PFSK-1 (cell line): ENCODE results near the gene PTCHD1.

Experiments used
- FOXP2 ChIP-seq: optimal IDR thresholded peaks from 2 replicates; pipeline ENCODE3; 2011; ENCODE audit warnings: borderline replicate concordance, control low read depth, inconsistent platforms; ENCODE audit not compliant: insufficient read depth; ENCODE audit errors: extremely low read length, extremely low read depth
- POLR2AphosphoS5 ChIP-seq: IDR thresholded peaks from 2 replicates; pipeline ENCODE4 v1.6.1; 2012; ENCODE audit warnings: low read depth, mild to moderate bottlenecking, control low read depth, low read length, moderate library complexity
- SIN3A ChIP-seq: IDR thresholded peaks from 2 replicates; pipeline ENCODE4 v1.6.1; 2012; ENCODE audit warnings: mild to moderate bottlenecking, low read length, moderate library complexity, borderline replicate concordance; ENCODE audit not compliant: insufficient read depth
- TAF1 ChIP-seq: IDR thresholded peaks from 2 replicates; pipeline ENCODE4 v1.6.1; 2012; ENCODE audit warnings: low read length, control low read depth, borderline replicate concordance; ENCODE audit not compliant: insufficient read depth
- TF ChIP-seq, protein P1 (sequence below), 2 experiments: IDR thresholded peaks; 2 replicates each; pipeline versions ENCODE4 v1.6.1 to v1.8.0; 2011 to 2012; ENCODE audit warnings: low read depth in 2 of 2, low read length in 2 of 2, control low read depth in 1 of 2, inconsistent platforms in 1 of 2, mild to moderate bottlenecking in 1 of 2, moderate library complexity in 1 of 2; ENCODE audit not compliant: insufficient read depth in 1 of 2

Gene PTCHD1

DNA sequence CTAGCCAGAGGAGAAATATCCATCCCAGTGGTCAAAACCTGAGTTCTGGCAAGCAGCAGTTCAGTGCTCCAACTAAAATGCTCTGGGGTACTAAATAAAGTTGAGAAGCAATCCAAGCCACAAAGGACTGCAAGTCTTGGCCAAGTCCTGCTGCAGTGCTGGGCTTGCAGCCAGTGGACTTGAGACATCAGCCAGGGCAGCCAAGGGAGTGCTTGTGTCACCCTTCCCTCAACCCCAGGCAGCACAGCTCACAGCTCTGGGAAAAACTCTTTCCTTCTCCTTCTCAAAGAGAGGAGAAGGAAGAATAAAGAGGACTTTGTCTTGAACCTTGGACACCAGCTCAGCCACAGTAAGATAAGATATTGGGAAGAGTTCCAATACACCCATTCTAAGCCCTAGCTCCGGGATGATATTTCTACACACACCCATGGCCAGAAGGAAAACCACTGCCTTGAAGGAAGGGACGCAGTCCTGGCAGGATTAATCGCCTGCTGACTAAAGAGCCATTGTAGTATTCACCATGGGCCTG, 99.8 kb downstream of the PTCHD1 start:
- TF ChIP-seq TAF1: no peak
- no peak for TF ChIP-seq SIN3A
- TF ChIP-seq FOXP2: no peak
- no peak for TF ChIP-seq POLR2AphosphoS5
- TF ChIP-seq, protein P1, sequence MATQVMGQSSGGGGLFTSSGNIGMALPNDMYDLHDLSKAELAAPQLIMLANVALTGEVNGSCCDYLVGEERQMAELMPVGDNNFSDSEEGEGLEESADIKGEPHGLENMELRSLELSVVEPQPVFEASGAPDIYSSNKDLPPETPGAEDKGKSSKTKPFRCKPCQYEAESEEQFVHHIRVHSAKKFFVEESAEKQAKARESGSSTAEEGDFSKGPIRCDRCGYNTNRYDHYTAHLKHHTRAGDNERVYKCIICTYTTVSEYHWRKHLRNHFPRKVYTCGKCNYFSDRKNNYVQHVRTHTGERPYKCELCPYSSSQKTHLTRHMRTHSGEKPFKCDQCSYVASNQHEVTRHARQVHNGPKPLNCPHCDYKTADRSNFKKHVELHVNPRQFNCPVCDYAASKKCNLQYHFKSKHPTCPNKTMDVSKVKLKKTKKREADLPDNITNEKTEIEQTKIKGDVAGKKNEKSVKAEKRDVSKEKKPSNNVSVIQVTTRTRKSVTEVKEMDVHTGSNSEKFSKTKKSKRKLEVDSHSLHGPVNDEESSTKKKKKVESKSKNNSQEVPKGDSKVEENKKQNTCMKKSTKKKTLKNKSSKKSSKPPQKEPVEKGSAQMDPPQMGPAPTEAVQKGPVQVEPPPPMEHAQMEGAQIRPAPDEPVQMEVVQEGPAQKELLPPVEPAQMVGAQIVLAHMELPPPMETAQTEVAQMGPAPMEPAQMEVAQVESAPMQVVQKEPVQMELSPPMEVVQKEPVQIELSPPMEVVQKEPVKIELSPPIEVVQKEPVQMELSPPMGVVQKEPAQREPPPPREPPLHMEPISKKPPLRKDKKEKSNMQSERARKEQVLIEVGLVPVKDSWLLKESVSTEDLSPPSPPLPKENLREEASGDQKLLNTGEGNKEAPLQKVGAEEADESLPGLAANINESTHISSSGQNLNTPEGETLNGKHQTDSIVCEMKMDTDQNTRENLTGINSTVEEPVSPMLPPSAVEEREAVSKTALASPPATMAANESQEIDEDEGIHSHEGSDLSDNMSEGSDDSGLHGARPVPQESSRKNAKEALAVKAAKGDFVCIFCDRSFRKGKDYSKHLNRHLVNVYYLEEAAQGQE (IDR thresholded peaks at IDR 0.05; ENCODE audit: insufficient read depth in 1 of 2, low read depth in 2 of 2, low read length in 2 of 2): no peak

DNA sequence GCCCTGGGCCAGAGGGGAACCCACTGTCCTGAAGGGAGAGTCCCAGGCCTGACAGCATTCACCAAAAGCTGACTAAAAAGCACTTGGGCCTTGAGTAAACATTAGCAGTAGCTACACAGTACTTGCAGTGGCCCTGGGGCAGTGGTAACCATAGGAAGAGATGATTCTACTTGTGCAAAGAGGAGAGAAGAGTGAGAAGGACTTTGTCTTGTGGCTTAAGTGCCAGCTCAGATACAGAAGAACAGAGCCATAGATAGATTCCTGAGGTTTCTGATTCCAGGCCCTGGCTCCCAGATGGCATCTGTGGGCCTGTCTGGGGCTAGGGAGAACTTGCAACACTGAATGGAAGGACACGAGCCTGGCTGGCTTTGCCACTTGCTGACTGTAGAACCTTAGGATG, 100.5 kb downstream of the PTCHD1 start:
- TF ChIP-seq TAF1 (no peak), POLR2AphosphoS5 (no peak), SIN3A (no peak), FOXP2 (no peak)
- TF ChIP-seq, protein P1 (IDR thresholded peaks at IDR 0.05; ENCODE audit: insufficient read depth in 1 of 2, low read depth in 2 of 2, low read length in 2 of 2): no peak

DNA sequence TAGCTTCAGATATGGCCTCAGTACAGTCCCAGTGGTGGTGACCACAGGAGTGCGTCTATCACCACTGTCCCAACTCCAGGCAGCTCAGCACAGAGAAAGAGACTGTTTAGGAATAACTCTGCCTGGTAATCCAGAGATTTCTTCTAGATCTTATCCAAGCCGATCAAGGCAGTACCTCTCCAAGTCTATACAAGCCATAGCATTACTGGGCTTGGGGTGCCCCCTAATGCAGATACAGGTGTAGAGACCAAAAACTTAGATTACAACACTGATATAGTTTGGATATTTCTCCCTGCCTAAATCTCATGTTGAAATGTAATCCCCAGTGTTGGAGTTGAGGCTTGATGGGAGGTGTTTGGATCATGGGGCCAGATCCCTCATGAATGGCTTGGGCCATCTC, 100.9 kb downstream of the PTCHD1 start:
- no peak for TF ChIP-seq FOXP2
- TF ChIP-seq SIN3A: no peak
- TF ChIP-seq, protein P1 (IDR thresholded peaks at IDR 0.05; ENCODE audit: insufficient read depth in 1 of 2, low read depth in 2 of 2, low read length in 2 of 2): no peak
- no peak for TF ChIP-seq TAF1
- TF ChIP-seq POLR2AphosphoS5: no peak

DNA sequence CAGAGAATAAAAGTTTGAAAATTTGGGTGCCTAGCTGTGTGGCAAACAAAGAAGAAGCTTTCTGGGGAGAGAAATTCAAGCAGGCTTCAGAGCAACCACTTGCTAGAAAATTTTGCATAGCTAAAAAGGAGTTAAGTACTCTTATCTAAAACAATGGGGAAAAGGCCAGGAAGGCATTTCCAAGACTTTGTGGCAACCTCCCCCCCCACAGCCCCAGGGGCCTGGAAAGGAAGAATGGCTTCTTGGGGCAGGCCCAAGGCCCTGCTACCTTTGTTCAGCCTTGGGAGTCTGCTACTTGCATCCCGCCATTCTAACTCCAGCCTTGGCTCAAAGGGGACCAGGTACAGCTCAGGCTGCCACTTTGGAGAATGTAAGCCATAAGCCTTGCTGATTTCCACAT, 102.2 kb downstream of the PTCHD1 start:
- TF ChIP-seq SIN3A (no peak), FOXP2 (no peak), TAF1 (no peak), POLR2AphosphoS5 (no peak)
- TF ChIP-seq, protein P1 (IDR thresholded peaks at IDR 0.05; ENCODE audit: insufficient read depth in 1 of 2, low read depth in 2 of 2, low read length in 2 of 2): no peak

DNA sequence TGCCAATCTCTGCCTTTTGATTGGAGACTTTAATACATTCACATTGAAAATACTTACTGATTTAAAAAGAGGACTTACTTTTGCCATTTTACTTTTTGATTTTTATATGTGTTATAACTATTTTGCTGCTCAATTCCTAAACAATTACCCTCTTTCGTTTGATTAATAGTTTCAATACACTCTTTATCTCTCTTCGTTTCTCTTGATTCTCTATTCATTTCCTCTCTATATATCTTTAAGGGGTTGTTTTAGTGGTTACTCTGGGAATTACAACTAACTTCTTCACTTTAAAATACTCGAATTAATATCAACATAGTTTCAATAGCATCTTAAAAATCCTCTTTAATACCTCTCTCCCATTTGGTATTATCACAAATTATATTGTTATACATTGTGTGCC, 116.6 kb downstream of the PTCHD1 start:
- TF ChIP-seq, protein P1 (IDR thresholded peaks at IDR 0.05; ENCODE audit: insufficient read depth in 1 of 2, low read depth in 2 of 2, low read length in 2 of 2): no peak
- TF ChIP-seq FOXP2 (no peak), TAF1 (no peak), POLR2AphosphoS5 (no peak), SIN3A (no peak)
